IMR-90 (cell line): ENCODE measurements around the gene ARVCF. TPM values are rescaled to one million over a fixed set of nuclear protein-coding genes. Genes with fewer than 3 reads are reported as not detected.

ENCODE experiments used
- ATAC-seq: fragments of 200-7000 bp; cut with Tn5 transposase; 2 replicates; pipeline ENCODE4 v1.9.1; 2020; ENCODE audit warnings: low read depth, mild to moderate bottlenecking, moderate library complexity
- Bru-seq: library from RNA; stranded (reverse); fragments of 400-500 nt; gene quantifications from one replicate; lab custom pipeline; 2021; lab: Mats Ljungman, UMichigan
- BruChase-seq, 2 experiments: library from RNA; stranded (reverse); fragments of 400-500 nt; gene quantifications; one replicate each; lab custom pipeline; 2021; lab: Mats Ljungman, UMichigan
- BruUV-seq: library from RNA; stranded (reverse); fragments of 400-500 nt; replicated peaks from 2 replicates; lab custom pipeline; 2021; lab: Mats Ljungman, UMichigan
- CTCF ChIA-PET: fragments of 300-600 bp; formaldehyde crosslinking; extraction: SDS; loops from one replicate; lab custom pipeline; 2021; ENCODE audit warnings: antibody characterized with exemption; lab: Yijun Ruan, JAX
- POLR2A ChIA-PET: fragments of 300-600 bp; sonication (Branson Sonifier 250); formaldehyde crosslinking; loops from one replicate; lab custom pipeline; 2022; ENCODE audit warnings: antibody characterized with exemption; ENCODE audit not compliant: unreplicated experiment; lab: Charles Lee
- DNase-seq: peaks from one replicate; pipeline ENCODE4 v3.0.0; 2013
- H2AFZ ChIP-seq: replicated peaks from 2 replicates; pipeline ENCODE3; 2013; ENCODE audit warnings: low read length, mild to moderate bottlenecking; ENCODE audit not compliant: poor library complexity
- H2AK5ac ChIP-seq: 2 replicates; pipeline ENCODE4 v1.6.1; 2013; ENCODE audit warnings: low read depth, low read length, inconsistent platforms
- H2AK9ac ChIP-seq: replicated peaks from 2 replicates; pipeline ENCODE3; 2013; ENCODE audit warnings: mild to moderate bottlenecking, low read depth, low read length, moderate library complexity; ENCODE audit not compliant: poor library complexity
- H2BK120ac ChIP-seq: 2 replicates; pipeline ENCODE4 v1.6.1; 2013; ENCODE audit warnings: low read depth, low read length, inconsistent platforms
- H2BK15ac ChIP-seq: 3 replicates; pipeline ENCODE4 v1.6.1; 2013; ENCODE audit warnings: low read depth, low read length, inconsistent platforms
- H2BK20ac ChIP-seq: 2 replicates; pipeline ENCODE4 v1.6.1; 2013; ENCODE audit warnings: low read depth, mild to moderate bottlenecking, inconsistent platforms, low read length, moderate library complexity
- H2BK5ac ChIP-seq: 2 replicates; pipeline ENCODE4 v1.6.1; 2013; ENCODE audit warnings: mild to moderate bottlenecking, low read depth, low read length, inconsistent platforms; ENCODE audit not compliant: poor library complexity, severe bottlenecking
- H3K14ac ChIP-seq: replicated peaks from 2 replicates; pipeline ENCODE4 v1.6.1; 2013; ENCODE audit warnings: low read depth, low read length, inconsistent platforms
- H3K18ac ChIP-seq: 2 replicates; pipeline ENCODE4 v1.6.1; 2013; ENCODE audit warnings: low read depth, low read length, control low read depth
- H3K23ac ChIP-seq: 2 replicates; pipeline ENCODE4 v1.6.1; 2013; ENCODE audit warnings: low read depth, low read length, inconsistent platforms
- H3K27ac ChIP-seq: 2 replicates; pipeline ENCODE4 v1.5.1; 2013; ENCODE audit warnings: mild to moderate bottlenecking, control low read depth, low read length; ENCODE audit not compliant: insufficient read depth
- H3K27me3 ChIP-seq: 2 replicates; pipeline ENCODE4 v1.6.1; 2013; ENCODE audit warnings: low read length; ENCODE audit not compliant: control insufficient read depth, insufficient read depth
- H3K36me3 ChIP-seq: 2 replicates; pipeline ENCODE4 v1.6.1; 2013; ENCODE audit warnings: low read length, mixed read lengths; ENCODE audit not compliant: control insufficient read depth, insufficient read depth
- H3K4ac ChIP-seq: 2 replicates; pipeline ENCODE4 v1.6.1; 2013; ENCODE audit warnings: low read depth, low read length, inconsistent platforms
- H3K4me1 ChIP-seq: 2 replicates; pipeline ENCODE4 v1.6.1; 2013; ENCODE audit warnings: low read length, mixed read lengths; ENCODE audit not compliant: control insufficient read depth, insufficient read depth
- H3K4me2 ChIP-seq: 2 replicates; pipeline ENCODE4 v1.6.1; 2013; ENCODE audit warnings: low read depth, mild to moderate bottlenecking, control low read depth, low read length, moderate library complexity
- H3K4me3 ChIP-seq: 2 replicates; pipeline ENCODE4 v1.5.1; 2013; ENCODE audit warnings: low read depth, mild to moderate bottlenecking, control low read depth, low read length, moderate library complexity; ENCODE audit not compliant: insufficient read depth
- H3K56ac ChIP-seq: 2 replicates; pipeline ENCODE4 v1.6.1; 2013; ENCODE audit warnings: low read length, inconsistent platforms; ENCODE audit not compliant: insufficient read depth; ENCODE audit errors: extremely low read depth
- H3K79me1 ChIP-seq, 2 experiments: 2 replicates each; pipeline ENCODE4 v1.6.1; 2013; ENCODE audit warnings: low read length in 2 of 2, inconsistent platforms in 1 of 2, low read depth in 1 of 2
- H3K9ac ChIP-seq: 2 replicates; pipeline ENCODE4 v1.6.1; 2013; ENCODE audit warnings: low read depth, low read length, control low read depth
- H3K9me1 ChIP-seq: 2 replicates; pipeline ENCODE4 v1.6.1; 2013; ENCODE audit warnings: low read length, inconsistent platforms; ENCODE audit not compliant: insufficient read depth
- H3K9me3 ChIP-seq: 2 replicates; pipeline ENCODE4 v1.6.1; 2013; ENCODE audit warnings: low read length; ENCODE audit not compliant: control insufficient read depth, insufficient read depth
- H4K20me1 ChIP-seq: 2 replicates; pipeline ENCODE4 v1.6.1; 2013; ENCODE audit warnings: low read length, inconsistent platforms; ENCODE audit not compliant: insufficient read depth
- H4K5ac ChIP-seq: 2 replicates; pipeline ENCODE4 v1.6.1; 2013; ENCODE audit warnings: mild to moderate bottlenecking, low read depth, low read length, control low read depth
- H4K8ac ChIP-seq, 2 experiments: 2 replicates each; pipeline ENCODE4 v1.6.1; 2013; ENCODE audit warnings: low read depth in 2 of 2, low read length in 2 of 2, control low read depth in 1 of 2, inconsistent platforms in 1 of 2
- H4K91ac ChIP-seq: 2 replicates; pipeline ENCODE4 v1.6.1; 2013; ENCODE audit warnings: low read depth, low read length, inconsistent platforms; ENCODE audit not compliant: insufficient read depth
- CTCF ChIP-seq: conservative IDR thresholded peaks from 2 replicates; pipeline ENCODE4 v1.5.1; 2012; ENCODE audit warnings: mild to moderate bottlenecking, low read depth, low read length, improper control_type of control experiment
- FOS ChIP-seq: fragments of 150-350 bp; IDR thresholded peaks from 2 replicates; pipeline ENCODE4 v1.6.1; 2016; ENCODE audit warnings: low read depth, low read length
- MAZ ChIP-seq: IDR thresholded peaks from 2 replicates; pipeline ENCODE4 v1.6.1; 2012; ENCODE audit warnings: low read depth, mild to moderate bottlenecking, low read length, improper control_type of control experiment, moderate library complexity, borderline replicate concordance
- RCOR1 ChIP-seq: IDR thresholded peaks from 2 replicates; pipeline ENCODE4 v1.6.1; 2012; ENCODE audit warnings: mild to moderate bottlenecking, low read length, improper control_type of control experiment; ENCODE audit not compliant: insufficient replicate concordance
- RFX5 ChIP-seq: IDR thresholded peaks from 2 replicates; pipeline ENCODE4 v1.8.0; 2012; ENCODE audit warnings: low read depth, mild to moderate bottlenecking, low read length, moderate library complexity
- WGBS, 2 experiments: methylation state at CpG; one replicate each; pipeline versions ENCODE4 v1.1.5 to v1.1.7; 2013; ENCODE audit warnings: missing lambda C conversion rate in 2 of 2; ENCODE audit not compliant: insufficient read length in 1 of 2; ENCODE audit errors: extremely low coverage in 2 of 2; 5-methylcytosine and 5-hydroxymethylcytosine counted together
- dilution Hi-C: fragments of 300-500 bp; cut with HindIII; formaldehyde crosslinking; loops from one replicate; pipeline ENCODE4 v1.14.3; 2018; ENCODE audit warnings: low sequenced_read_pairs; ENCODE audit not compliant: unreplicated experiment
- in situ Hi-C: fragments of 300-500 bp; cut with MboI; formaldehyde crosslinking; loops from 3 replicates; pipeline ENCODE4 v1.14.3; 2019; ENCODE audit warnings: low sequenced_read_pairs, inconsistent platforms, mixed read lengths
- intact Hi-C: fragments of 100-400 bp; cut with micrococcal nuclease; formaldehyde crosslinking; loops from 2 replicates; pipeline ENCODE4 v1.10.0; 2022
- long read RNA-seq: library from polyadenylated mRNA; unstranded; transcript quantifications from one replicate; pipeline ENCODE4 v2.0.0, GENCODE V29; 2021; ENCODE audit not compliant: unreplicated experiment
- polyA plus RNA-seq, 3 experiments: library from polyadenylated mRNA; depleted of rRNA; stranded (reverse); fragments of >200 nt; gene quantifications; 2 replicates each; pipeline ENCODE4 v1.2.3, GENCODE V29; 2012; ENCODE audit warnings: low replicate concordance in 1 of 3
- total RNA-seq: library from RNA; depleted of rRNA; stranded (reverse); fragments of >200 nt; gene quantifications from 2 replicates; pipeline ENCODE4 v1.2.3, GENCODE V29; 2012; rRNA removed

The ARVCF gene
- total RNA-seq (8.6 and 12.2 TPM in 2 replicates), polyA plus RNA-seq (2012; rRNA removed) (14.1 and 18.1 TPM in 2 replicates), Bru-seq, nascent RNA (percentile 31 among the genes with signal in this experiment), BruChase-seq, experiment 1, labeled RNA remaining after a 6-hour chase (percentile 27 among the genes with signal in this experiment), BruChase-seq, experiment 2, labeled RNA remaining after a 2-hour chase (percentile 37 among the genes with signal in this experiment)
- polyA plus RNA-seq (2012; cell fraction: cytosol; rRNA removed), result 8.9 and 14.7 TPM in 2 replicates
- 46.1 and 149 TPM in 2 replicates for polyA plus RNA-seq (2012; cell fraction: nucleus; rRNA removed; ENCODE audit: low replicate concordance)
- long read RNA-seq, partial matches to known transcripts, result 2 of 24 reads
- long read RNA-seq, other reads (novel, unspliced or antisense), result 21 of 24 reads

GRCh38 chr22:20016734-20017621 lies at the start of gene ARVCF:
ARVCF (minus strand) TSS chr22:20016823; CDS start chr22:19990794, 26,029 bp downstream.
- peak within 1 kb of the TSS; percentile 95 for H2AFZ ChIP-seq
- ATAC-seq (peak; percentile 65), DNase-seq (peak; percentile 85)
- H3K27me3 ChIP-seq, result peaks cover 29% of the 10 kb centered on the region
- no peak within 1 kb of the TSS for H4K91ac ChIP-seq
- H2AK9ac ChIP-seq, result peak within 1 kb of the TSS; percentile 53
- peaks cover 14% of the 10 kb centered on the region for H3K9me1 ChIP-seq
- peaks cover 3 to 15% of the 10 kb centered on the region in 2 experiments; a peak in 3 of 4 replicates for H3K79me1 ChIP-seq
- H3K9me3 ChIP-seq, result no peaks in the 10 kb centered on the region
- no peak within 1 kb of the TSS for H3K18ac ChIP-seq
- intact Hi-C loops, result no loop called here
- H3K56ac ChIP-seq, result no peak within 1 kb of the TSS
- no peak within 1 kb of the TSS for H2BK5ac ChIP-seq
- no peak within 1 kb of the TSS for H2BK15ac ChIP-seq
- BruUV-seq, result no TSS peak
- no peak within 1 kb of the TSS; the same call in 1 of the 2 replicates for H3K14ac ChIP-seq
- dilution Hi-C loops, result no loop called here
- H2BK20ac ChIP-seq, result no peak within 1 kb of the TSS
- TF ChIP-seq CTCF, result 0 out of 2 replicates have a peak, but pooled peaks have one; percentile 4
- TF ChIP-seq FOS, result peak; percentile 88
- TF ChIP-seq RCOR1, result no peak
- peak; percentile 66; the same call in 1 of the 2 replicates for TF ChIP-seq MAZ
- peak; percentile 62; the same call in 1 of the 2 replicates for TF ChIP-seq RFX5
- H2BK120ac ChIP-seq, result no peak within 1 kb of the TSS
- H3K36me3 ChIP-seq, result no peaks in the 10 kb centered on the region
- POLR2A ChIA-PET, result no interaction called here
- H3K4me3 ChIP-seq, result peak within 1 kb of the TSS; percentile 57
- no peak within 1 kb of the TSS for H2AK5ac ChIP-seq
- CTCF ChIA-PET, result no interaction called here
- H3K4me1 ChIP-seq, result peaks cover 9% of the 10 kb centered on the region
- no peak within 1 kb of the TSS for H3K23ac ChIP-seq
- in situ Hi-C loops, result no loop called here
- no peak within 1 kb of the TSS for H3K4ac ChIP-seq
- WGBS, 2 experiments, result 0% methylated on average over 33 of the region's 79 CpGs; no CpG with 5 or more reads in 1 of the 2 experiments
- no peak within 1 kb of the TSS for H3K9ac ChIP-seq
- H4K20me1 ChIP-seq, result peaks cover 7% of the 10 kb centered on the region
- no peak within 1 kb of the TSS for H4K8ac ChIP-seq
- H3K4me2 ChIP-seq, result peak within 1 kb of the TSS; percentile 81
- no peak within 1 kb of the TSS for H3K27ac ChIP-seq
- H4K5ac ChIP-seq, result no peak within 1 kb of the TSS
